K562 (cell line): Measurements from ENCODE around the gene AMH. TPM values are rescaled to one million over a fixed set of nuclear protein-coding genes. Genes with fewer than 3 reads are reported as not detected.

Experiments
- MIER1 ChIP-seq: fragments of 450-650 bp; IDR thresholded peaks from 2 replicates; pipeline ENCODE4 v1.6.1; 2016; ENCODE audit warnings: antibody characterized with exemption, mild to moderate bottlenecking, low read depth
- POLR2A ChIP-seq: fragments of 450-650 bp; conservative IDR thresholded peaks from 2 replicates; pipeline ENCODE4 v1.6.1; 2016
- POLR2AphosphoS2 ChIP-seq: IDR thresholded peaks from 2 replicates; pipeline ENCODE4 v1.6.1; 2012; ENCODE audit warnings: low read length, improper control_type of control experiment
- RBFOX2 ChIP-seq: fragments of 200-400 bp; formaldehyde crosslinking; IDR thresholded peaks from 2 replicates; pipeline ENCODE4 v1.6.1; 2017; ENCODE audit warnings: low read depth, mild to moderate bottlenecking, low read length, moderate library complexity
- SUPT5H ChIP-seq: fragments of 450-650 bp; IDR thresholded peaks from 2 replicates; pipeline ENCODE4 v1.6.1; 2016
- polyA plus RNA-seq, 8 experiments: library from polyadenylated mRNA; depleted of rRNA in 4 of 8; stranded (reverse) in 5 of 8; unstranded in 3 of 8; fragments of >200 nt; fragmentation: Nextera tagmentation in 2 of 8; fragmentation: Illumina TruSeq in 1 of 8; extraction: Ambion mirVana in 2 of 8; extraction: Trizol in 1 of 8; gene quantifications; 2 replicates each; pipeline versions ENCODE4 v1.2.1 to v1.2.3, GENCODE V29; 2011 to 2014; ENCODE audit warnings: inconsistent platforms in 1 of 8, missing spikeins in 1 of 8
- total RNA-seq, 7 experiments: library from RNA; depleted of rRNA in 6 of 7; stranded (reverse); fragments of >200 nt in 6 of 7; fragmentation: Illumina TruSeq in 2 of 7; extraction: Trizol in 2 of 7; gene quantifications; 2 replicates each; pipeline versions ENCODE4 v1.2.1 to v1.2.3, GENCODE V29; 2011 to 2021; ENCODE audit warnings: low replicate concordance in 1 of 7
- TF ChIP-seq, protein P1 (sequence below), 2 experiments: fragments of 450-650 bp; IDR thresholded peaks; 2 replicates each; pipeline ENCODE4 v1.6.1; 2016
- TF ChIP-seq, protein P2 (sequence below): sonication (generic); formaldehyde crosslinking; IDR thresholded peaks from 2 replicates; pipeline ENCODE4 v1.8.1; 2023; ENCODE audit warnings: mild to moderate bottlenecking, missing genetic modification reagents
- TF ChIP-seq, protein P3 (sequence below): sonication (generic); formaldehyde crosslinking; IDR thresholded peaks from 2 replicates; pipeline ENCODE4 v1.8.0; 2023; ENCODE audit warnings: mild to moderate bottlenecking, missing genetic modification reagents

Gene AMH
- total and polyA plus RNA-seq, 9 of the 15 experiments (the other 6 are each of a cell fraction or from before 2014, with no cell fraction given) = 0.29 to 27.4 (median 2.6) TPM; not detected in 2

DNA sequence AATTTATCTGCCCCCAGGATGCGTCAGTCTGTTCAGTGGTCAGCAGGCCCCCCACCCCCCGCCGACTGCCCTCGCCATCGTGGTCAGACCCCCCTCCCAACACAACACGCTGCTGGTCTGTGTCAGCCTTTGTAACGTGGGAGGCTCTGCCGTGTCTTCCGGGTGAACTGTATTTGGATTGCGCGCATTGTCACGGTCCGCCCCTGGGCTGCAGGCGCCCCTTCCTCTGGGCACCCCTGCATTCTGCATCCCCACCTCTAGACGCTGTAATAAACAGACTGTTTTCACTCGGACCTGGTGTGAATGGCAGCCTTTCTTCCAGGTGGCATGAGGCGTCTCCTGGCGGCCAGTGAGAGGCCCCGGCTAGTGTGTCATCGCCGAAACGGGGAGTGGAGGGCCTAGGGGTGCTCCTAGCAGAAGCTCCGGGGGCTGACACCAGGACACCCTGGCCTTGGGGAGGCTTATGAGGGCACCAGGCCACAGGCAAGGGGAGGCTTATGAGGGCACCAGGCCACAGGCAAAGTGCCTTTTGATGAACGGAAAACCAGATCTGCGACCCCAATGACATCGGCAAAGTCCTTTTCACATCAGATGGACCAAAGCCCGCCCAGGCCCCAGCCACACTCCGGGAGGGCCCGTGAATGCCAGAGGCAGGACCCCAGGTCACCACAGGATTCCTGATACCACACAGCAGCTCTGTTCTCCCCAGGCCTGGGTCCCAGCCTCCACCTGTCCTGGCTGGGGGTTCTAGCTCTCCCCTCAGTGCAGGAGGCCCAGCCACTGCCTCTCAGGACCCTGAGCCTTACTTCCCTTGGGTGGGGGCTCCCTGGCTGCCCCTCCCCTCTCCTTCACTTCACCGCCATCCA is 16.6 kb upstream of the AMH start (continued):
- TF ChIP-seq, protein P1, sequence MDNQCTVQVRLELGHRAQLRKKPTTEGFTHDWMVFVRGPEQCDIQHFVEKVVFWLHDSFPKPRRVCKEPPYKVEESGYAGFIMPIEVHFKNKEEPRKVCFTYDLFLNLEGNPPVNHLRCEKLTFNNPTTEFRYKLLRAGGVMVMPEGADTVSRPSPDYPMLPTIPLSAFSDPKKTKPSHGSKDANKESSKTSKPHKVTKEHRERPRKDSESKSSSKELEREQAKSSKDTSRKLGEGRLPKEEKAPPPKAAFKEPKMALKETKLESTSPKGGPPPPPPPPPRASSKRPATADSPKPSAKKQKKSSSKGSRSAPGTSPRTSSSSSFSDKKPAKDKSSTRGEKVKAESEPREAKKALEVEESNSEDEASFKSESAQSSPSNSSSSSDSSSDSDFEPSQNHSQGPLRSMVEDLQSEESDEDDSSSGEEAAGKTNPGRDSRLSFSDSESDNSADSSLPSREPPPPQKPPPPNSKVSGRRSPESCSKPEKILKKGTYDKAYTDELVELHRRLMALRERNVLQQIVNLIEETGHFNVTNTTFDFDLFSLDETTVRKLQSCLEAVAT (IDR thresholded peaks at IDR 0.05) = no peak
- peak; percentile 29; the same call in 1 of the 2 replicates for TF ChIP-seq RBFOX2
- TF ChIP-seq, protein P2, sequence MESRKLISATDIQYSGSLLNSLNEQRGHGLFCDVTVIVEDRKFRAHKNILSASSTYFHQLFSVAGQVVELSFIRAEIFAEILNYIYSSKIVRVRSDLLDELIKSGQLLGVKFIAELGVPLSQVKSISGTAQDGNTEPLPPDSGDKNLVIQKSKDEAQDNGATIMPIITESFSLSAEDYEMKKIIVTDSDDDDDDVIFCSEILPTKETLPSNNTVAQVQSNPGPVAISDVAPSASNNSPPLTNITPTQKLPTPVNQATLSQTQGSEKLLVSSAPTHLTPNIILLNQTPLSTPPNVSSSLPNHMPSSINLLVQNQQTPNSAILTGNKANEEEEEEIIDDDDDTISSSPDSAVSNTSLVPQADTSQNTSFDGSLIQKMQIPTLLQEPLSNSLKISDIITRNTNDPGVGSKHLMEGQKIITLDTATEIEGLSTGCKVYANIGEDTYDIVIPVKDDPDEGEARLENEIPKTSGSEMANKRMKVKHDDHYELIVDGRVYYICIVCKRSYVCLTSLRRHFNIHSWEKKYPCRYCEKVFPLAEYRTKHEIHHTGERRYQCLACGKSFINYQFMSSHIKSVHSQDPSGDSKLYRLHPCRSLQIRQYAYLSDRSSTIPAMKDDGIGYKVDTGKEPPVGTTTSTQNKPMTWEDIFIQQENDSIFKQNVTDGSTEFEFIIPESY = peak; percentile 77; the same call in 1 of the 2 replicates
- peak; percentile 22; the same call in 1 of the 2 replicates for TF ChIP-seq POLR2AphosphoS2
- TF ChIP-seq SUPT5H = peak; percentile 58; the same call in 1 of the 2 replicates
- peak; percentile 62 for TF ChIP-seq POLR2A
- TF ChIP-seq, protein P3, sequence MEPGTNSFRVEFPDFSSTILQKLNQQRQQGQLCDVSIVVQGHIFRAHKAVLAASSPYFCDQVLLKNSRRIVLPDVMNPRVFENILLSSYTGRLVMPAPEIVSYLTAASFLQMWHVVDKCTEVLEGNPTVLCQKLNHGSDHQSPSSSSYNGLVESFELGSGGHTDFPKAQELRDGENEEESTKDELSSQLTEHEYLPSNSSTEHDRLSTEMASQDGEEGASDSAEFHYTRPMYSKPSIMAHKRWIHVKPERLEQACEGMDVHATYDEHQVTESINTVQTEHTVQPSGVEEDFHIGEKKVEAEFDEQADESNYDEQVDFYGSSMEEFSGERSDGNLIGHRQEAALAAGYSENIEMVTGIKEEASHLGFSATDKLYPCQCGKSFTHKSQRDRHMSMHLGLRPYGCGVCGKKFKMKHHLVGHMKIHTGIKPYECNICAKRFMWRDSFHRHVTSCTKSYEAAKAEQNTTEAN (CRISPR knock-in tag) = no peak
- TF ChIP-seq MIER1 = no peak
